Measurements from ENCODE around the gene GPRC5C. TPM values are rescaled to one million over a fixed set of nuclear protein-coding genes. Genes with fewer than 3 reads are reported as not detected.

GPRC5C gene
- total and polyA plus RNA-seq, 2 of the 13 experiments (the other 11 are each of a cell fraction or from before 2014, with no cell fraction given): 85.6 to 300 TPM

DNA sequence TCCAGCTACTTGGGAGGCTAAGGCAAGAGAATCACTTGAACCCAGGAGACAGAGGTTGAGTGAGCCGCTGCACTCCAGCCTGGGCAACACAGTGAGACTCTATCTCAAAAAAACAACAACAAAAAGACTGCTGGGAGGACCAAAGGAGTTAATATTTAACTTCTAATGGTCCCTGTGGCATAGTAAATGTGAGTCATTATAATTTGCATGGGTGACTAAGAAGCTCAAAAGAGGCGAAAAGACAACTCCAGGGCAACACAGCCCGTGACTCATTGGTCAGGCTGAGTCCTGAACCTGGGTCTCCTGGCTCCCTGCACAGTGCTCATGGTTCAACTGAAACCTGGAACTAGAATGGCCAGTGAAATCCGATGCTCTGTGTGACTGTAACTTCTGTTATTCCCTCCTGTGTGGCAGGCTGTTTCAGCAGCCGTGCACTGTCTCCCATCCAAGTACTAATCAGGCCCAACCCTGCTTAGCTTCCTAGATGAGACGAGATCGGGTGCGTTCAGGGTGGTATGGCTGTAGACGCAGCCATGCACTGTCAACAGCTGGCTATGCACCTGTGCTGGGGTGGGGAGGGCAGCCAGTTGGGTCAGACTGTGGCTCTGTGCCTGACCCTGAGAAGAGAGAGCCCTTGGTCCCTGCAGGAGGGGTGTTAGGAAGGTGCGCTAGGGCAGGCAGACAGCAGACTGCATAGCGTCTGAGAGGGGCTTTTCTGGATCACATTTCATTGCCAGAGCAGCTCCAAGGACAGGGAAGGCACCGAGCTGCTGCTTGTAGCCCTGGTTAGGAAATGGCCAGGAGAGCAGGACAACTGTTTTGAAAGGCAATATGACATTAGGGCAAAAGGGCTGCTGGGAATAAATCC, 14.5 kb upstream of the GPRC5C start (continued):
- TF ChIP-seq, protein P1, sequence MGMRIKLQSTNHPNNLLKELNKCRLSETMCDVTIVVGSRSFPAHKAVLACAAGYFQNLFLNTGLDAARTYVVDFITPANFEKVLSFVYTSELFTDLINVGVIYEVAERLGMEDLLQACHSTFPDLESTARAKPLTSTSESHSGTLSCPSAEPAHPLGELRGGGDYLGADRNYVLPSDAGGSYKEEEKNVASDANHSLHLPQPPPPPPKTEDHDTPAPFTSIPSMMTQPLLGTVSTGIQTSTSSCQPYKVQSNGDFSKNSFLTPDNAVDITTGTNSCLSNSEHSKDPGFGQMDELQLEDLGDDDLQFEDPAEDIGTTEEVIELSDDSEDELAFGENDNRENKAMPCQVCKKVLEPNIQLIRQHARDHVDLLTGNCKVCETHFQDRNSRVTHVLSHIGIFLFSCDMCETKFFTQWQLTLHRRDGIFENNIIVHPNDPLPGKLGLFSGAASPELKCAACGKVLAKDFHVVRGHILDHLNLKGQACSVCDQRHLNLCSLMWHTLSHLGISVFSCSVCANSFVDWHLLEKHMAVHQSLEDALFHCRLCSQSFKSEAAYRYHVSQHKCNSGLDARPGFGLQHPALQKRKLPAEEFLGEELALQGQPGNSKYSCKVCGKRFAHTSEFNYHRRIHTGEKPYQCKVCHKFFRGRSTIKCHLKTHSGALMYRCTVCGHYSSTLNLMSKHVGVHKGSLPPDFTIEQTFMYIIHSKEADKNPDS (CRISPR knock-in tag; IDR thresholded peaks at IDR 0.05): no peak
- TF ChIP-seq CAMTA2 (CRISPR knock-in tag; IDR thresholded peaks at IDR 0.05; ENCODE audit: borderline replicate concordance): no peak
- TF ChIP-seq ZNF614 (CRISPR knock-in tag; IDR thresholded peaks at IDR 0.05; ENCODE audit: borderline replicate concordance): 0 out of 2 replicates have a peak, but pooled peaks have one; percentile 5
- TF ChIP-seq, protein P2, sequence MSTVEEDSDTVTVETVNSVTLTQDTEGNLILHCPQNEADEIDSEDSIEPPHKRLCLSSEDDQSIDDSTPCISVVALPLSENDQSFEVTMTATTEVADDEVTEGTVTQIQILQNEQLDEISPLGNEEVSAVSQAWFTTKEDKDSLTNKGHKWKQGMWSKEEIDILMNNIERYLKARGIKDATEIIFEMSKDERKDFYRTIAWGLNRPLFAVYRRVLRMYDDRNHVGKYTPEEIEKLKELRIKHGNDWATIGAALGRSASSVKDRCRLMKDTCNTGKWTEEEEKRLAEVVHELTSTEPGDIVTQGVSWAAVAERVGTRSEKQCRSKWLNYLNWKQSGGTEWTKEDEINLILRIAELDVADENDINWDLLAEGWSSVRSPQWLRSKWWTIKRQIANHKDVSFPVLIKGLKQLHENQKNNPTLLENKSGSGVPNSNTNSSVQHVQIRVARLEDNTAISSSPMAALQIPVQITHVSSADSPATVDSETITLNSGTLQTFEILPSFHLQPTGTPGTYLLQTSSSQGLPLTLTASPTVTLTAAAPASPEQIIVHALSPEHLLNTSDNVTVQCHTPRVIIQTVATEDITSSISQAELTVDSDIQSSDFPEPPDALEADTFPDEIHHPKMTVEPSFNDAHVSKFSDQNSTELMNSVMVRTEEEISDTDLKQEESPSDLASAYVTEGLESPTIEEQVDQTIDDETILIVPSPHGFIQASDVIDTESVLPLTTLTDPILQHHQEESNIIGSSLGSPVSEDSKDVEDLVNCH (CRISPR knock-in tag; IDR thresholded peaks at IDR 0.05): no peak
- TF ChIP-seq, protein P3, sequence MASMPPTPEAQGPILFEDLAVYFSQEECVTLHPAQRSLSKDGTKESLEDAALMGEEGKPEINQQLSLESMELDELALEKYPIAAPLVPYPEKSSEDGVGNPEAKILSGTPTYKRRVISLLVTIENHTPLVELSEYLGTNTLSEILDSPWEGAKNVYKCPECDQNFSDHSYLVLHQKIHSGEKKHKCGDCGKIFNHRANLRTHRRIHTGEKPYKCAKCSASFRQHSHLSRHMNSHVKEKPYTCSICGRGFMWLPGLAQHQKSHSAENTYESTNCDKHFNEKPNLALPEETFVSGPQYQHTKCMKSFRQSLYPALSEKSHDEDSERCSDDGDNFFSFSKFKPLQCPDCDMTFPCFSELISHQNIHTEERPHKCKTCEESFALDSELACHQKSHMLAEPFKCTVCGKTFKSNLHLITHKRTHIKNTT (CRISPR knock-in tag; IDR thresholded peaks at IDR 0.05): no peak
- TF ChIP-seq ZNF124 (CRISPR knock-in tag; IDR thresholded peaks at IDR 0.05): peak; percentile 82; the same call in 1 of the 2 replicates
- no peak for TF ChIP-seq ZBTB10 (CRISPR knock-in tag; IDR thresholded peaks at IDR 0.05; ENCODE audit: borderline replicate concordance)
- peak; percentile 99 for TF ChIP-seq ZNF780A (CRISPR knock-in tag; IDR thresholded peaks at IDR 0.05)
- TF ChIP-seq CEBPG (CRISPR knock-in tag; IDR thresholded peaks at IDR 0.05): no peak
- TF ChIP-seq ZBTB8A (CRISPR knock-in tag; IDR thresholded peaks at IDR 0.05; ENCODE audit: borderline replicate concordance, low read depth): no peak
- TF ChIP-seq ZNF652 (CRISPR knock-in tag; IDR thresholded peaks at IDR 0.05; ENCODE audit: borderline replicate concordance, low read depth): no peak; the same call in 1 of the 2 replicates
- TF ChIP-seq NFYC (CRISPR knock-in tag; IDR thresholded peaks at IDR 0.05): peak; percentile 34; the same call in 1 of the 2 replicates
- TF ChIP-seq POLR2G (IDR thresholded peaks at IDR 0.05; ENCODE audit: low read depth, low read length): peak; percentile 55
- TF ChIP-seq E2F1 (CRISPR knock-in tag; IDR thresholded peaks at IDR 0.05): no peak
- TF ChIP-seq ZFP82 (CRISPR knock-in tag; IDR thresholded peaks at IDR 0.05; ENCODE audit: borderline replicate concordance): no peak

Data from HepG2 (cell line).